Activated CD8-positive, alpha-beta memory T cell treated with anti-CD3 and anti-CD28 coated beads, Interleukin-2, amount 10 ng/mL, durations not matched to agents 7 days and 5 days (primary cell): Measurements from ENCODE around the gene IL6ST. TPM values are rescaled to one million over a fixed set of nuclear protein-coding genes. Genes with fewer than 3 reads are reported as not detected.
"Not testable (repeated sequence)": the region's sequence is repeated elsewhere in the genome, so short reads cannot be mapped to it uniquely, and the experiment has no call there.

Source experiments
- ATAC-seq: fragments of 150-1000 bp; cut with Tn5 transposase; one replicate; pipeline ENCODE4 v1.10.0; 2021; ENCODE audit warnings: moderate library complexity
- CTCF ChIA-PET: fragments of 350-600 bp; sonication (Branson Sonifier 250); formaldehyde crosslinking; loops from one replicate; lab custom pipeline; 2021; ENCODE audit warnings: antibody characterized with exemption; lab: Charles Lee
- DNase-seq: peaks from one replicate; pipeline ENCODE4 v3.0.0-alpha.2; 2020
- H3K27ac Mint-ChIP-seq: one replicate; pipeline ENCODE4 v1.8.0; 2021; ENCODE audit warnings: mild to moderate bottlenecking, mixed read lengths
- H3K27me3 Mint-ChIP-seq: one replicate; pipeline ENCODE4 v1.8.0; 2021; ENCODE audit warnings: mixed read lengths
- H3K36me3 Mint-ChIP-seq: one replicate; pipeline ENCODE4 v1.8.0; 2021; ENCODE audit warnings: mild to moderate bottlenecking, mixed read lengths
- H3K4me1 Mint-ChIP-seq: one replicate; pipeline ENCODE4 v1.8.0; 2021; ENCODE audit warnings: mixed read lengths
- H3K4me3 Mint-ChIP-seq: one replicate; pipeline ENCODE4 v1.8.0; 2021; ENCODE audit warnings: mild to moderate bottlenecking, moderate library complexity, mixed read lengths
- H3K9me3 Mint-ChIP-seq: one replicate; pipeline ENCODE4 v1.8.0; 2022; ENCODE audit warnings: low read depth, mixed read lengths
- total RNA-seq, 2 experiments: library from RNA; stranded (reverse); gene quantifications; one replicate each; pipeline ENCODE4 v1.2.3, GENCODE V29; 2021

Gene IL6ST
- 10 to 100 TPM; 17.9 to 24.7 TPM for total RNA-seq

DNA sequence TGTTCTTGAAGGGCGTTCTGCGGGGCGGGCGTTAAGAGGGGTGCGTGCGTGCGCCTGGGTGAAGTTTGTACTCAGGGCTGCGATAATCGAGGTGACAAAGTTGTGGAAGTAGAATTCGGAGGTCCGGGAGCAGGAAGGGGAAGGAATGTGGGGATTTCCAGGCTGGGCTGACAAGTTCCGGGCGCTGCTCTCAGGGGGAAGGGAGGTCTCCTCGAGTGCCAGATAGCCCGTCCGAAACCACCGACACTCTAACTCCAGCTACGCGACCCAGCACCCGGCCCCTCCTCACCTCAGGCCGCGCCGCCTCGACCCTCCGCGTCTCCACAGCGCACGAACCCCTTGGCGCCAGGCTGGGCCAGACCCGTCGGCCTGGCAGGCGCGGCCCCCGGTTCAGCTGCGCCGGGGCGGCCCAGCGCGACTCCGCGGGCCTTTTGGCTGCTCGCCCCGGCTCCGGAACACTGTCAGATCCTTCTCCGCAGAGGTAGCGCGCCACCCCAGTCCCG is at the start of gene IL6ST:
Gene IL6ST (minus strand): TSS at position 469 of the 503 bp plus-strand sequence. CDS start 18,685 bp downstream, outside the sequence.
- peak within 1 kb of the TSS; percentile 93 for H3K4me3 Mint-ChIP-seq
- peaks cover 2% of the 10 kb centered on the region for H3K27me3 Mint-ChIP-seq
- peaks cover 16% of the 10 kb centered on the region for H3K36me3 Mint-ChIP-seq
- H3K9me3 Mint-ChIP-seq: peaks cover 3% of the 10 kb centered on the region
- CTCF ChIA-PET: interaction anchor here (0.6 to 1.3 kb wide), 3 partner anchors 11 to 93 kb away, joined by 4 to 6 read pairs (median 4); no protein-coding TSS in a partner anchor
- DNase-seq (no peak), ATAC-seq (peak; percentile 12)
- peaks cover 44% of the 10 kb centered on the region for H3K4me1 Mint-ChIP-seq
- H3K27ac Mint-ChIP-seq: peak within 1 kb of the TSS; percentile 93

GRCh38 chr5:56039985-56040384 is 45.2 kb upstream of the IL6ST start:
- H3K4me1 Mint-ChIP-seq: peaks cover 1% of the 10 kb centered on the region
- no peak overlapping the region for H3K4me3 Mint-ChIP-seq
- ATAC-seq (no peak), DNase-seq (no peak)
- no peak overlapping the region for H3K27ac Mint-ChIP-seq
- H3K9me3 Mint-ChIP-seq: no peaks in the 10 kb centered on the region
- H3K36me3 Mint-ChIP-seq: no peaks in the 10 kb centered on the region
- H3K27me3 Mint-ChIP-seq: peaks cover 26% of the 10 kb centered on the region
- CTCF ChIA-PET: no interaction called here

DNA sequence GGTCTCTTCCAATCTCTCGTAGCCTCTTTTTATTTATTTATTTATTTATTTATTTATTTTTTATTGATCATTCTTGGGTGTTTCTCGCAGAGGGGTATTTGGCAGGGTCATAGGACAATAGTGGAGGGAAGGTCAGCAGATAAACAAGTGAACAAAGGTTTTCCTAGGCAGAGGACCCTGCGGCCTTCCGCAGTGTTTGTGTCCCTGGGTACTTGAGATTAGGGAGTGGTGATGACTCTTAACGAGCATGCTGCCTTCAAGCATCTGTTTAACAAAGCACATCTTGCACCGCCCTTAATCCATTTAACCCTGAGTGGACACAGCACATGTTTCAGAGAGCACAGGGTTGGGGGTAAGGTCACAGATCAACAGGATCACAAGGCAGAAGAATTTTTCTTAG is 43.4 kb upstream of the IL6ST start:
- H3K9me3 Mint-ChIP-seq, CTCF ChIA-PET, H3K36me3 Mint-ChIP-seq, ATAC-seq, H3K4me3 Mint-ChIP-seq, H3K4me1 Mint-ChIP-seq, H3K27ac Mint-ChIP-seq, DNase-seq: not testable (repeated sequence)
- peaks cover 18% of the 10 kb centered on the region for H3K27me3 Mint-ChIP-seq

DNA sequence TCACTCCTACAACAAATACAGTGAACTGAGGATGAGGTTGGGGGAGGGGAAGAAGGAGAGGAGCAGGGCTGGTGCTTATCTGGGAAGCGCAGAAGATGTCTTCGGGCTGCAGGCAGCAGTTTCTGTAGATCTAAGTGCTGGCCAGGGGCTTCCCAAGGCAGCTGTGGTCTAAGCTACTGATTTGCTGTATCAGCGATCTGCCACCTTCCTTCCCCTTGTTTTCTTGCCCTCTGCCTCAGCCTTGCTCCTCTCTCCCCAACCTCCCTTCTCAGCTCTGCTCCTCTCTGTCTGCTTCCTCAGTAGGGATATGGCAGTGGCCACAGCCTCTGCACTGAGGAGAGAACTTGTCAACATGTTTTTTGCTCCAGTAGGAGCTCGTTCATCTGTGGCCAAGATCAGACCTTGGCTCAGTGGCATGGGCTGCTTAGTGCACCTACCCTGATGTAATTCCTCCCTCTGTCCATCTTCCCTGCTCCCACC is 42.8 kb upstream of the IL6ST start:
- no peak overlapping the region for H3K4me3 Mint-ChIP-seq
- no peak for DNase-seq
- H3K27ac Mint-ChIP-seq: no peak overlapping the region
- H3K27me3 Mint-ChIP-seq: peaks cover 13% of the 10 kb centered on the region
- ATAC-seq: no peak
- H3K4me1 Mint-ChIP-seq: no peaks in the 10 kb centered on the region
- H3K9me3 Mint-ChIP-seq: no peaks in the 10 kb centered on the region
- H3K36me3 Mint-ChIP-seq: no peaks in the 10 kb centered on the region
- CTCF ChIA-PET: no interaction called here

GRCh38 chr5:56035394-56035793 is 40.6 kb upstream of the IL6ST start:
- H3K4me1 Mint-ChIP-seq, DNase-seq, H3K9me3 Mint-ChIP-seq, H3K4me3 Mint-ChIP-seq, ATAC-seq, CTCF ChIA-PET, H3K27ac Mint-ChIP-seq, H3K36me3 Mint-ChIP-seq, H3K27me3 Mint-ChIP-seq: not testable (repeated sequence)

- H3K36me3 Mint-ChIP-seq, ATAC-seq, DNase-seq, H3K4me3 Mint-ChIP-seq, H3K4me1 Mint-ChIP-seq, CTCF ChIA-PET, H3K27me3 Mint-ChIP-seq, H3K9me3 Mint-ChIP-seq, H3K27ac Mint-ChIP-seq: not testable (repeated sequence)
Observed at GRCh38 chr5:56029871-56030630, 35.3 kb upstream of the IL6ST start.

DNA sequence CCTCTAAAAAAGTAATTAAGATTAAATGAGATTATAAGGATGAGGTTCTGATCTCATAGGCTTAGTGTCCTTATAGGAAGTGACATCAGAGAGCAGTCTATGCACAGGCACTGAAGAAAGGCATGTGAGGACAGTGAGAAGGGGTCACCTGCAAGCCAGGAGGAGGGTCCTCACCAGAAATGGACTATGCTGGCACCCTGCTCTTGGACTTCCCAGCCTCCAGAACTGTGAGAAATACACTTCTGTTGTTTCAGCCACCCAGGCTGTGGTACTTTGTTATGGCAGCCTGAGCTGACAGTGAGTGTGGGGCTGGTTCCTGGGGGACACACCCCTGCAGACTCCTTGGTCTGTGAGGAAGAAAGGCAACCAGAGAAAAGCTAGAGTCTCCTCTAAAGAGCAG is 34.7 kb upstream of the IL6ST start:
- ATAC-seq (no peak), DNase-seq (no peak)
- Mint-ChIP-seq H3K27me3 (peaks cover 14% of the 10 kb centered on the region), H3K4me3 (no peak overlapping the region), H3K36me3 (no peaks in the 10 kb centered on the region), H3K27ac (no peak overlapping the region), H3K9me3 (no peaks in the 10 kb centered on the region), H3K4me1 (peaks cover 4% of the 10 kb centered on the region)
- CTCF ChIA-PET: no interaction called here

- ATAC-seq: no peak
Observed at GRCh38 chr5:56028708-56029107, 33.9 kb upstream of the IL6ST start.

DNA sequence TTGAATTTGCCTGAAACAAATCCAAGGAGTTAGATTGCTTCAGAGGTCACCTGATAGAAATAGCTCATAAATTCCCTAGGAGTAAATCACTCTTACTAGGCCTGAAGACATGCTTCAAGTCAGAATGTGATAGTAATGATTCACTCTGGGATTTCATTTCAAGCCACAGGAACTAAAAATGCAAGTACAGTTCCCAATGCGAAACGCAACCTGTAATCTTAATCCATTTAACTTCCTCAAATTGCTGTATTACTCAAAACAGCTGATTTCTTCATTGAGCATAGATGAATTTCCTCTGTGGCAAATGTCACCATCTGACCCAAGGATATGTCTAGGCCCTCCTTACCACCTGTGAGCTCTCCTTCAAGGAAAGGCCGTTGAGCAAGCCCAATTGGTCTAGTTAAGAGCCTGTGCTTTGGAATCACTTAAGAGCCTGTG is 32.1 kb upstream of the IL6ST start:
- H3K4me1 Mint-ChIP-seq: peaks cover 4% of the 10 kb centered on the region
- H3K36me3 Mint-ChIP-seq: no peaks in the 10 kb centered on the region
- H3K4me3 Mint-ChIP-seq: no peak overlapping the region
- H3K9me3 Mint-ChIP-seq: no peaks in the 10 kb centered on the region
- DNase-seq: no peak
- CTCF ChIA-PET: no interaction called here
- H3K27me3 Mint-ChIP-seq: peaks cover 27% of the 10 kb centered on the region
- peak; percentile 36 for ATAC-seq
- H3K27ac Mint-ChIP-seq: no peak overlapping the region

More at GRCh38 chr5:56028708-56029107, 33.9 kb upstream of the IL6ST start:
- H3K4me1 Mint-ChIP-seq: peaks cover 4% of the 10 kb centered on the region
- no peak for DNase-seq
- no peaks in the 10 kb centered on the region for H3K9me3 Mint-ChIP-seq
- peaks cover 18% of the 10 kb centered on the region for H3K27me3 Mint-ChIP-seq
- H3K36me3 Mint-ChIP-seq: no peaks in the 10 kb centered on the region
- no peak overlapping the region for H3K4me3 Mint-ChIP-seq
- H3K27ac Mint-ChIP-seq: no peak overlapping the region
- CTCF ChIA-PET: no interaction called here

DNA sequence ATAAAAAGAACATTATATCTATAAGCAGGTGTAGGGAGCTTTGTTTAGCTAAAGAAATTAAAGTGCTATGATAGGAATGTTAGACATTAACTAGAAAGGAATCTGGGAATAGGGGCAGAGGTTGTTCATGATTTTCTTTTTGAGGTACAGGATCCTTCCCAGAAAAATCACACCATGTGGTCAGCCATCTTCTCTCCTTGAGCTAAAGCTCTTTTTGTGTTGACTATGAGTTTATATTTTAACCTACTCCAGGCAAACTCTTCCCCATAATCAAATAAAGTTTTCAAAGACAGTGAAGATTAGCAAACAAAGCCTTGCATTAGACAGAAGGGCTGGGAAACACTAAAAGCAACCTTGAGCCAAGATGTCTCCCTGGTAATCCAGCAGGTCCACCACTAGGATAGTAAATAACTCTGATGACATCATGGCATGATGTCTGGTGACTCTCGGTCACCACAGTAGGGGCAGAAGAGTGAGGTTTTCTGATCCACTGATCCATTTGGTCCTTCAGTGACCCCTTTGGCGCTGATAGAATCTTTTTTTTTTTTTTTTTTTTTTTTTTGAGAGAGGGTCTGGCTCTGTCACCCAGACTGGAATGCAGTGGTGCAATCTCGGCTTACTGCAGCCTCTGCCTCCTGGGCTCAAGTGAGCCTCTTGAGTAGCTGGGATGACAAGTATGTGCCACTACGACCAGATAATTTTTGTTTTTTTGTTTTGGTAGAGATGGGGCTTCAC is 30.6 kb upstream of the IL6ST start:
- DNase-seq: no peak
- H3K36me3 Mint-ChIP-seq: peaks cover 1% of the 10 kb centered on the region
- peaks cover 27% of the 10 kb centered on the region for H3K27me3 Mint-ChIP-seq
- no peak overlapping the region for H3K4me3 Mint-ChIP-seq
- no peak overlapping the region for H3K27ac Mint-ChIP-seq
- peaks cover 4% of the 10 kb centered on the region for H3K4me1 Mint-ChIP-seq
- H3K9me3 Mint-ChIP-seq: no peaks in the 10 kb centered on the region
- ATAC-seq: no peak
- CTCF ChIA-PET: interaction anchor here (1.3 kb wide), 1 partner anchor 9 kb away, joined by 3 read pairs; no protein-coding TSS in a partner anchor

GRCh38 chr5:56024810-56025150 is 30.0 kb upstream of the IL6ST start:
- H3K4me1 Mint-ChIP-seq: peaks cover 4% of the 10 kb centered on the region
- peaks cover 27% of the 10 kb centered on the region for H3K27me3 Mint-ChIP-seq
- ATAC-seq (no peak), DNase-seq (no peak)
- H3K27ac Mint-ChIP-seq: no peak overlapping the region
- H3K36me3 Mint-ChIP-seq: peaks cover 1% of the 10 kb centered on the region
- no peaks in the 10 kb centered on the region for H3K9me3 Mint-ChIP-seq
- CTCF ChIA-PET: interaction anchor here (1.3 kb wide), 1 partner anchor 9 kb away, joined by 3 read pairs; no protein-coding TSS in a partner anchor
- no peak overlapping the region for H3K4me3 Mint-ChIP-seq

- H3K27me3 Mint-ChIP-seq: peaks cover 27% of the 10 kb centered on the region
- H3K27ac Mint-ChIP-seq: no peak overlapping the region
- H3K36me3 Mint-ChIP-seq: peaks cover 1% of the 10 kb centered on the region
- no peak overlapping the region for H3K4me3 Mint-ChIP-seq
- peaks cover 14% of the 10 kb centered on the region for H3K4me1 Mint-ChIP-seq
- DNase-seq (no peak), ATAC-seq (no peak)
- CTCF ChIA-PET: no interaction called here
- H3K9me3 Mint-ChIP-seq: no peaks in the 10 kb centered on the region
Observed at GRCh38 chr5:56023296-56023695, 28.5 kb upstream of the IL6ST start.
